Parathyroid adenoma (tissue), 2 donors: Measurements from ENCODE around the gene GPT2.

ENCODE experiments used
- H2AFZ ChIP-seq: fragments of 300-600 bp; sonication (generic); one replicate; pipeline ENCODE4 v1.7.0; 2017; ENCODE audit warnings: antibody characterized with exemption, mild to moderate bottlenecking
- H3K27ac ChIP-seq: fragments of 300-600 bp; sonication (generic); one replicate; pipeline ENCODE4 v1.7.0; 2017
- H3K27me3 ChIP-seq: fragments of 300-600 bp; sonication (generic); one replicate; pipeline ENCODE4 v1.7.0; 2017; ENCODE audit warnings: low read length; ENCODE audit not compliant: control insufficient read depth, insufficient read depth
- H3K36me3 ChIP-seq: fragments of 300-600 bp; sonication (generic); one replicate; pipeline ENCODE4 v1.7.0; 2017; ENCODE audit warnings: low read length; ENCODE audit not compliant: control insufficient read depth, insufficient read depth
- H3K4me1 ChIP-seq: fragments of 300-600 bp; sonication (generic); one replicate; pipeline ENCODE4 v1.7.0; 2017; ENCODE audit warnings: control low read depth
- H3K4me2 ChIP-seq: fragments of 300-600 bp; sonication (generic); one replicate; pipeline ENCODE4 v1.7.0; 2017; ENCODE audit warnings: low read length
- H3K4me3 ChIP-seq: fragments of 300-600 bp; sonication (generic); one replicate; pipeline ENCODE4 v1.7.0; 2017; ENCODE audit warnings: low read depth, low read length
- H3K79me2 ChIP-seq: fragments of 300-600 bp; sonication (generic); one replicate; pipeline ENCODE4 v1.7.0; 2017; ENCODE audit warnings: control low read depth
- H3K9ac ChIP-seq: fragments of 300-600 bp; sonication (generic); one replicate; pipeline ENCODE4 v1.7.0; 2017; ENCODE audit warnings: mild to moderate bottlenecking
- H3K9me3 ChIP-seq: fragments of 300-600 bp; sonication (generic); one replicate; pipeline ENCODE4 v1.7.0; 2017; ENCODE audit warnings: low read length; ENCODE audit not compliant: control insufficient read depth
- TF ChIP-seq, protein P1 (sequence below): fragments of 300-600 bp; sonication (generic); IDR thresholded peaks from one replicate; pipeline ENCODE4 v1.7.0; 2017; ENCODE audit warnings: antibody characterized with exemption, mild to moderate bottlenecking
- donor health status: primary hyperparathyroidism.

The GPT2 gene

DNA sequence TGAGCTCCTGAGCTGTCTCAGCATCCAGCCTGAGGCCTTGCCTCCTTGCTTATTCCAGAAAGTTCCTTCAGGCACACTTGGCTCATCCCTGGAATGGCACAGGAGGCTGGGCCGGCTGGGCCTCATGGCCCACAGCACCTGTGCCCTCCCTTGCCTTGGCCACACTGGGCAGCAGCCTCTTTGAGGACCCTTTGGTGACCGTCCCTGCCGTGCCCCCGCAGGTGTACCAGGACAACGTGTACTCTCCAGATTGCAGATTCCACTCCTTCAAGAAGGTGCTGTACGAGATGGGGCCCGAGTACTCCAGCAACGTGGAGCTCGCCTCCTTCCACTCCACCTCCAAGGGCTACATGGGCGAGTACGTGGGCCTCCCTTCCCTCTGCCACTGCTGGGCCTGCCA is 34.2 kb downstream of the GPT2 start:
- H3K27me3 ChIP-seq = no peaks in the 10 kb centered on the region
- TF ChIP-seq, protein P1, sequence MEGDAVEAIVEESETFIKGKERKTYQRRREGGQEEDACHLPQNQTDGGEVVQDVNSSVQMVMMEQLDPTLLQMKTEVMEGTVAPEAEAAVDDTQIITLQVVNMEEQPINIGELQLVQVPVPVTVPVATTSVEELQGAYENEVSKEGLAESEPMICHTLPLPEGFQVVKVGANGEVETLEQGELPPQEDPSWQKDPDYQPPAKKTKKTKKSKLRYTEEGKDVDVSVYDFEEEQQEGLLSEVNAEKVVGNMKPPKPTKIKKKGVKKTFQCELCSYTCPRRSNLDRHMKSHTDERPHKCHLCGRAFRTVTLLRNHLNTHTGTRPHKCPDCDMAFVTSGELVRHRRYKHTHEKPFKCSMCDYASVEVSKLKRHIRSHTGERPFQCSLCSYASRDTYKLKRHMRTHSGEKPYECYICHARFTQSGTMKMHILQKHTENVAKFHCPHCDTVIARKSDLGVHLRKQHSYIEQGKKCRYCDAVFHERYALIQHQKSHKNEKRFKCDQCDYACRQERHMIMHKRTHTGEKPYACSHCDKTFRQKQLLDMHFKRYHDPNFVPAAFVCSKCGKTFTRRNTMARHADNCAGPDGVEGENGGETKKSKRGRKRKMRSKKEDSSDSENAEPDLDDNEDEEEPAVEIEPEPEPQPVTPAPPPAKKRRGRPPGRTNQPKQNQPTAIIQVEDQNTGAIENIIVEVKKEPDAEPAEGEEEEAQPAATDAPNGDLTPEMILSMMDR = no peak
- H3K4me1 ChIP-seq = peaks cover 17% of the 10 kb centered on the region
- no peaks in the 10 kb centered on the region for H3K9me3 ChIP-seq
- H3K4me2 ChIP-seq = no peak overlapping the region
- H2AFZ ChIP-seq = no peak overlapping the region
- no peak overlapping the region for H3K4me3 ChIP-seq
- H3K27ac ChIP-seq = no peak overlapping the region
- no peaks in the 10 kb centered on the region for H3K79me2 ChIP-seq
- H3K36me3 ChIP-seq = no peaks in the 10 kb centered on the region
- no peak overlapping the region for H3K9ac ChIP-seq

DNA sequence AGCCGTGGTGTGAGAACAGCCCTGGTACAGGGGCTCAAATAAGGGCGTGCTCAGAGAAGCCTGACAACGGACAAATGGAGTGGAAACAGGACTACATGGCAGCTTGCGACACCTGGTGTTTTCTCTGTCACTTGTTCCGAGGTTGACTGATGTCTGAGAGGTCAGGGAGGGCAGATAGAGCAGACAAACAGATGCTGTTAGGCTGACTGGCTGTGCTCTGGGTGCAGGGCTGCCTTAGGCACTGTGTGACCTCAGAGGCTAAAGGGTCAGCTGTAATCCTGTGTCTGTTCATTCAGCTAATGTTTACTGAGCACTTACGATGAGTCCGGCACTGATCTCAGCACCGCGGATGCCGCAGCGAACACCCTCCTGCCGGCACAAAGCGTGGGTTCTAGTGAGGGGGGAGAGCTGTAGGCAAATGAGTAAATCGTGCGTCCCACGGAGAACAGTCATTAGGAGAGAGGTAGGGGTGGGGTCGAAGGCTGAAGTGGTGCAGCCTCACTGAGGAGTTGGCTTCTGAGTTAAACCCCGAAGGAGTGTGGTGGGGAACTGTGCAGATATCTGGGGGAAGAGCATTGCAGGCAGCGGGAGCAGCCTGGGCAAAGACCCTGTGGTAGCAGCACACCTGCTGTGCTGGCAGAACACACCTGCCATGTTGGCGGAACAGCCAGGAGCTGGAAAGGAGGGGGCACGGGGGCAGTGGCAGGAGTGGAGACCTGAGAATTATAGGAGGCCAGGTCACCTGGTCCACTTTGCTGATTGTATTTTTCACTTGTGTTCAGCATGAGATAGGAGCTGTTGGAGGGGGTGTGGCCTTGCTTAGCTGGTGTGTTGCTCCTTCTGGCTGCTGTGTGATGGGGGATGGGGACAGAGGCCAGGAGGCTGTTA is 35.0 kb downstream of the GPT2 start:
- H3K27ac ChIP-seq = no peak overlapping the region
- H3K9ac ChIP-seq = no peak overlapping the region
- H3K9me3 ChIP-seq = no peaks in the 10 kb centered on the region
- peaks cover 17% of the 10 kb centered on the region for H3K4me1 ChIP-seq
- H3K4me2 ChIP-seq = no peak overlapping the region
- H2AFZ ChIP-seq = no peak overlapping the region
- no peak overlapping the region for H3K4me3 ChIP-seq
- no peaks in the 10 kb centered on the region for H3K79me2 ChIP-seq
- no peaks in the 10 kb centered on the region for H3K27me3 ChIP-seq
- no peaks in the 10 kb centered on the region for H3K36me3 ChIP-seq
- TF ChIP-seq, protein P1 = no peak

DNA sequence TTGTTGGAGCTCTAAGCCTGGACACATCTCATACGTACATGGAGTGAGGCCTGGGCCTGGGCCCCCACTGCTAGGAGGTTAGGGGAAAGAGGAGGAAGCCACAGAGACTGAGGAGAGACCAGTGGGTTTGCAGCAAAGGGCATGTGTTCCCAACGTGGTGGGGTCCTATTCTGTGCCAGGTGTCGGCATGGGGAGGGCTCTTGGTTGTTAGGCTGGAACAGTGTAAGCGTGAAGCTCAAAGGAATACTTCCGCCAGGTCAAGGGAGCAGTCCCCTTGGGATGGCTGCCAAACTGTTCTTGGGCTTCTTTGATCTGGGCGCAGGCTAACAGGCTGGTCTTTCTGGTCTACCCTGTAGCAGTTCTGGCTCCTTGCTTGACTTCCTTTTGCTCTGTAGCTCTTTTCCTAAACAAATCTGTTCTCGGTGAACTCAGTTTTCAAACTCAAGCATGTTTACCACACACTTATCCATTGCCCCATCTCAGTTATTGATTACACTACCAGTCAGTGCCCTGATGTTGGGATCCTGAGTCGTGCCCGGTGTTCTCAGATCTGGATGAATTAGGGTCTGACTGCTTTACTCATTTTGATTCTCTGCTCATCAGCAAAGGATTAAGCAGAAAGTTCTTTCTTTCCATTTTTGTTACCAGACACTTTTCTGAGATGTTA is 36.4 kb downstream of the GPT2 start:
- H3K27me3 ChIP-seq = no peaks in the 10 kb centered on the region
- H3K4me2 ChIP-seq = peak overlapping the region; percentile 13
- H3K27ac ChIP-seq = peak overlapping the region; percentile 65
- no peaks in the 10 kb centered on the region for H3K9me3 ChIP-seq
- H3K9ac ChIP-seq = no peak overlapping the region
- H3K4me1 ChIP-seq = peaks cover 17% of the 10 kb centered on the region
- no peak overlapping the region for H3K4me3 ChIP-seq
- no peaks in the 10 kb centered on the region for H3K79me2 ChIP-seq
- TF ChIP-seq, protein P1 = no peak
- no peaks in the 10 kb centered on the region for H3K36me3 ChIP-seq
- H2AFZ ChIP-seq = peak overlapping the region; percentile 51

DNA sequence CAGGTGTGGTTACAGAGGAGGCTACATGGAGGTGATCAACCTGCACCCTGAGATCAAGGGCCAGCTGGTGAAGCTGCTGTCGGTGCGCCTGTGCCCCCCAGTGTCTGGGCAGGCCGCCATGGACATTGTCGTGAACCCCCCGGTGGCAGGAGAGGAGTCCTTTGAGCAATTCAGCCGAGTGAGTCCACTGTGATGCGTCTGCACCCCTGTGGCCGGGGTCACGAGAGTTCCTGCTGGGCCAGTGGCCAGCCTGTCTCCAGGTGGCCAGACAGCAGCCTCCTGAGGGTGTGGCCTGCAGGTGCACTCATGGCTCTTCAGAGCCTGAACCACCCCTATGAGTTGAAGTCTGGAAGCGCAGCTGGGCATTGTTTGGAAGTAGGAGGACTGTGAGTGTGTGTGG is 38.1 kb downstream of the GPT2 start:
- Histone ChIP-seq H3K9me3 (no peaks in the 10 kb centered on the region), H2AFZ (no peak overlapping the region), H3K27ac (no peak overlapping the region), H3K4me1 (peaks cover 17% of the 10 kb centered on the region), H3K36me3 (no peaks in the 10 kb centered on the region), H3K79me2 (no peaks in the 10 kb centered on the region), H3K27me3 (no peaks in the 10 kb centered on the region), H3K9ac (no peak overlapping the region), H3K4me2 (no peak overlapping the region), H3K4me3 (no peak overlapping the region)
- TF ChIP-seq, protein P1 = no peak
